ENCODE data around the gene TMEM131L.

DNA sequence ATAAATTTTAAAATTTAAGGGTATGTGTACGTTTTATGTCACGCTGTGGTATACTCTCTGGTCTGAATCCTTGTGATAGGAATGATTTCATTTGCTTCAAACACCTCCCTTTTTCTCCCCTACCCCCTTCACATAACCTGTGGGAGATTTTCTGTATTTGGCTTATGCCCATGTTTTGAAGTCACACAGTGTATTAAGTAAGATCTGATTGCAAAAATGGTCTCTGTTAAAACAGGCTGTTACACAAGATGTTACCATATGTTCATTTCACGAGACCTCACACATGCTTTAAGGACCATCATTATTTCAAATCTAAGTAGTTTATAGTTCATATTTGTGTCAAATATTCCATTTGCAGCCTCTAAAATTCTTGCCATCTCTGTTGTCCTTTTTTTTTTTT lies 63.5 kb downstream of the TMEM131L start:
- TF ChIP-seq, protein P1, sequence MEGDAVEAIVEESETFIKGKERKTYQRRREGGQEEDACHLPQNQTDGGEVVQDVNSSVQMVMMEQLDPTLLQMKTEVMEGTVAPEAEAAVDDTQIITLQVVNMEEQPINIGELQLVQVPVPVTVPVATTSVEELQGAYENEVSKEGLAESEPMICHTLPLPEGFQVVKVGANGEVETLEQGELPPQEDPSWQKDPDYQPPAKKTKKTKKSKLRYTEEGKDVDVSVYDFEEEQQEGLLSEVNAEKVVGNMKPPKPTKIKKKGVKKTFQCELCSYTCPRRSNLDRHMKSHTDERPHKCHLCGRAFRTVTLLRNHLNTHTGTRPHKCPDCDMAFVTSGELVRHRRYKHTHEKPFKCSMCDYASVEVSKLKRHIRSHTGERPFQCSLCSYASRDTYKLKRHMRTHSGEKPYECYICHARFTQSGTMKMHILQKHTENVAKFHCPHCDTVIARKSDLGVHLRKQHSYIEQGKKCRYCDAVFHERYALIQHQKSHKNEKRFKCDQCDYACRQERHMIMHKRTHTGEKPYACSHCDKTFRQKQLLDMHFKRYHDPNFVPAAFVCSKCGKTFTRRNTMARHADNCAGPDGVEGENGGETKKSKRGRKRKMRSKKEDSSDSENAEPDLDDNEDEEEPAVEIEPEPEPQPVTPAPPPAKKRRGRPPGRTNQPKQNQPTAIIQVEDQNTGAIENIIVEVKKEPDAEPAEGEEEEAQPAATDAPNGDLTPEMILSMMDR (IDR thresholded peaks at IDR 0.05; ENCODE audit: extremely low read depth in 1 of 2, insufficient read depth in 1 of 2, low read depth in 1 of 2, low read length in 2 of 2) = no peak
- TF ChIP-seq MYC (IDR thresholded peaks at IDR 0.05; ENCODE audit: low read depth, low read length) (no peak), POLR2AphosphoS5 (IDR thresholded peaks at IDR 0.05; ENCODE audit: insufficient read depth, low read depth, low read length) (no peak), EZH2 (IDR thresholded peaks at IDR 0.05; ENCODE audit: borderline replicate concordance, low read depth, low read length, severe bottlenecking) (no peak), POLR2A (IDR thresholded peaks at IDR 0.05; ENCODE audit: low read depth, low read length) (no peak), JUN (IDR thresholded peaks at IDR 0.05; ENCODE audit: borderline replicate concordance, insufficient read depth, insufficient read length, low read depth) (no peak)
- TF ChIP-seq, protein P2, sequence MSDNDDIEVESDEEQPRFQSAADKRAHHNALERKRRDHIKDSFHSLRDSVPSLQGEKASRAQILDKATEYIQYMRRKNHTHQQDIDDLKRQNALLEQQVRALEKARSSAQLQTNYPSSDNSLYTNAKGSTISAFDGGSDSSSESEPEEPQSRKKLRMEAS (IDR thresholded peaks at IDR 0.05; ENCODE audit: insufficient read depth, insufficient read length) = no peak

Data from endothelial cell of umbilical vein (primary cell).